Measurements from ENCODE around the gene SLC16A4.

DNA sequence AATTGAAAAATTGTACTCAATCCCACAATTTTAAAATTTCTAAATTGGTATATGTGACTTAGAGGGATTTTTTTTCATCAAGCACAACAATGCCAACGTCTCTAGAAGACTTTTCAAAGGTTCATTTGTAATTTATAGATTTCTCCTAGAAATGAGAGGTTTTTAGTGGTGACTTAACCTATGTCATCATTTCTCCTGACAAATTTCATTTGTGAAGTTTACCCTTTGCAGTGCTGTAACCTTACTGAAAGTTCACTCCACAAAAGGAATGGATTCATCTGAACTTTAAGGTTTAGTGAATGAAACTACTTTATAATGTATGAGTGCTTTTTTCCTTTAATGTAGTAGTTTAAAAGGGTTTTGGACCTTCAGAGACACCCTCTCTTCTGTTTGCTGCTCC is 35.5 kb downstream of the SLC16A4 start:
- TF ChIP-seq RAD21 (IDR thresholded peaks at IDR 0.05; ENCODE audit: low read length) (no peak), RCOR1 (IDR thresholded peaks at IDR 0.05; ENCODE audit: low read length) (no peak), POLR2AphosphoS5 (IDR thresholded peaks at IDR 0.05; ENCODE audit: low read depth, low read length) (no peak), RXRA (IDR thresholded peaks at IDR 0.05; ENCODE audit: borderline replicate concordance, low read depth) (no peak), JUND (IDR thresholded peaks at IDR 0.05) (no peak), EP300 (IDR thresholded peaks at IDR 0.05; ENCODE audit: borderline replicate concordance in 1 of 2, low read depth in 1 of 2, low read length in 1 of 2) (no peak), SMC3 (IDR thresholded peaks at IDR 0.05; ENCODE audit: low read depth, low read length) (no peak), NRF1 (IDR thresholded peaks at IDR 0.05; ENCODE audit: low read depth, low read length) (no peak), FOXJ3 (CRISPR knock-in tag; IDR thresholded peaks at IDR 0.05) (no peak)
- TF ChIP-seq, protein P1, sequence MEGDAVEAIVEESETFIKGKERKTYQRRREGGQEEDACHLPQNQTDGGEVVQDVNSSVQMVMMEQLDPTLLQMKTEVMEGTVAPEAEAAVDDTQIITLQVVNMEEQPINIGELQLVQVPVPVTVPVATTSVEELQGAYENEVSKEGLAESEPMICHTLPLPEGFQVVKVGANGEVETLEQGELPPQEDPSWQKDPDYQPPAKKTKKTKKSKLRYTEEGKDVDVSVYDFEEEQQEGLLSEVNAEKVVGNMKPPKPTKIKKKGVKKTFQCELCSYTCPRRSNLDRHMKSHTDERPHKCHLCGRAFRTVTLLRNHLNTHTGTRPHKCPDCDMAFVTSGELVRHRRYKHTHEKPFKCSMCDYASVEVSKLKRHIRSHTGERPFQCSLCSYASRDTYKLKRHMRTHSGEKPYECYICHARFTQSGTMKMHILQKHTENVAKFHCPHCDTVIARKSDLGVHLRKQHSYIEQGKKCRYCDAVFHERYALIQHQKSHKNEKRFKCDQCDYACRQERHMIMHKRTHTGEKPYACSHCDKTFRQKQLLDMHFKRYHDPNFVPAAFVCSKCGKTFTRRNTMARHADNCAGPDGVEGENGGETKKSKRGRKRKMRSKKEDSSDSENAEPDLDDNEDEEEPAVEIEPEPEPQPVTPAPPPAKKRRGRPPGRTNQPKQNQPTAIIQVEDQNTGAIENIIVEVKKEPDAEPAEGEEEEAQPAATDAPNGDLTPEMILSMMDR (IDR thresholded peaks at IDR 0.05): no peak
- TF ChIP-seq, protein P2, sequence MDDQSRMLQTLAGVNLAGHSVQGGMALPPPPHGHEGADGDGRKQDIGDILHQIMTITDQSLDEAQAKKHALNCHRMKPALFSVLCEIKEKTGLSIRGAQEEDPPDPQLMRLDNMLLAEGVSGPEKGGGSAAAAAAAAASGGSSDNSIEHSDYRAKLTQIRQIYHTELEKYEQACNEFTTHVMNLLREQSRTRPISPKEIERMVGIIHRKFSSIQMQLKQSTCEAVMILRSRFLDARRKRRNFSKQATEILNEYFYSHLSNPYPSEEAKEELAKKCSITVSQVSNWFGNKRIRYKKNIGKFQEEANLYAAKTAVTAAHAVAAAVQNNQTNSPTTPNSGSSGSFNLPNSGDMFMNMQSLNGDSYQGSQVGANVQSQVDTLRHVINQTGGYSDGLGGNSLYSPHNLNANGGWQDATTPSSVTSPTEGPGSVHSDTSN (IDR thresholded peaks at IDR 0.05): no peak
- TF ChIP-seq, protein P3, sequence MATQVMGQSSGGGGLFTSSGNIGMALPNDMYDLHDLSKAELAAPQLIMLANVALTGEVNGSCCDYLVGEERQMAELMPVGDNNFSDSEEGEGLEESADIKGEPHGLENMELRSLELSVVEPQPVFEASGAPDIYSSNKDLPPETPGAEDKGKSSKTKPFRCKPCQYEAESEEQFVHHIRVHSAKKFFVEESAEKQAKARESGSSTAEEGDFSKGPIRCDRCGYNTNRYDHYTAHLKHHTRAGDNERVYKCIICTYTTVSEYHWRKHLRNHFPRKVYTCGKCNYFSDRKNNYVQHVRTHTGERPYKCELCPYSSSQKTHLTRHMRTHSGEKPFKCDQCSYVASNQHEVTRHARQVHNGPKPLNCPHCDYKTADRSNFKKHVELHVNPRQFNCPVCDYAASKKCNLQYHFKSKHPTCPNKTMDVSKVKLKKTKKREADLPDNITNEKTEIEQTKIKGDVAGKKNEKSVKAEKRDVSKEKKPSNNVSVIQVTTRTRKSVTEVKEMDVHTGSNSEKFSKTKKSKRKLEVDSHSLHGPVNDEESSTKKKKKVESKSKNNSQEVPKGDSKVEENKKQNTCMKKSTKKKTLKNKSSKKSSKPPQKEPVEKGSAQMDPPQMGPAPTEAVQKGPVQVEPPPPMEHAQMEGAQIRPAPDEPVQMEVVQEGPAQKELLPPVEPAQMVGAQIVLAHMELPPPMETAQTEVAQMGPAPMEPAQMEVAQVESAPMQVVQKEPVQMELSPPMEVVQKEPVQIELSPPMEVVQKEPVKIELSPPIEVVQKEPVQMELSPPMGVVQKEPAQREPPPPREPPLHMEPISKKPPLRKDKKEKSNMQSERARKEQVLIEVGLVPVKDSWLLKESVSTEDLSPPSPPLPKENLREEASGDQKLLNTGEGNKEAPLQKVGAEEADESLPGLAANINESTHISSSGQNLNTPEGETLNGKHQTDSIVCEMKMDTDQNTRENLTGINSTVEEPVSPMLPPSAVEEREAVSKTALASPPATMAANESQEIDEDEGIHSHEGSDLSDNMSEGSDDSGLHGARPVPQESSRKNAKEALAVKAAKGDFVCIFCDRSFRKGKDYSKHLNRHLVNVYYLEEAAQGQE (IDR thresholded peaks at IDR 0.05; ENCODE audit: low read depth, low read length): no peak

Data from SK-N-SH (cell line).